HG02970 (cell line): ENCODE results near the gene FSTL5.
"Not testable (repeated sequence)": the region's sequence is repeated elsewhere in the genome, so short reads cannot be mapped to it uniquely, and the experiment has no call there.

Source experiments
- ATAC-seq: cut with Tn5 transposase; IDR thresholded peaks from one replicate; pipeline ENCODE4 v1.9.1; 2021; ENCODE audit warnings: mild to moderate bottlenecking, moderate library complexity, moderate number of reproducible peaks; ENCODE audit not compliant: unreplicated experiment, low FRiP score

Gene FSTL5

DNA sequence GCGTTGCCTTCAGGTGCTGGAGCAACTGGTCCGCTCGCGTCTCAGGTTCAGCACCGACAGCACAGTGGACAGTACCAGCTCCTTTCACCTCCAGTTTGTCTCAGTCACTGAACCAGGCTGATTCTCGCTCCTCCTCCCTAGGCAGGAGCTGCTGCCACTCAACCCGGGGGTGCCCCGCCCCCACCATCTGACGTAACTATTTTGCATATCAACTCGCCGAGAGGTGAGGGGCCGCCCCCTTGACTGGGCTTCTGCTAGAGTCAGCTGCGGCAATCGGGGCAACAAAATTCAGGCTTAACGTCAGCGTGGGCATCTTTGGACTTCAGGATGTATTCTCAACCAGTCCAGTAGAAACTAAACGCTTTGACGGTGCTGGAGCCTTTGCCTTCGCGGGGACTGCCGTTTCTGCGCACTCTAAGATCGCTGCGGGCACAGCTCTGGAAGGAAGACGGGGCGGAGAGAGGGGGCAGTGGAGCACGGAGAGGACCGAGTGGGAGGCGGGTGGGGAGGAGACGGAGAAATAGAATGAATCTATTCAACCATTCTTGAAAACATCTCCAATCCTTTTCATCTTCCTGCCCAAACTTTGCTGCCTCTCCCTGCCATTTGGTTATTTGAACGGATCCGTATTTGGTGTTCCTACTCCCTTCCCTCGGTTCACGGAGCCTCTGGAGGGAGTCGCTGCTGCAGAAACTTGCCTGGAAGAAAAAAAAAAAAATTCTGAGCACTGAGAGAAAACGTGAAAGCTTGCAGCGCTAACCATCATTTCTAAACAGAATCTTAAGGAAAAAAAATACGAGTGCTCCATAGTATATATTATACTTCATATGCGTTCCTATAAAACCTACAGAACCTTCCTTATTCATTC lies at the start of gene FSTL5:
Gene FSTL5, minus strand, starts transcription at position 109 of the 868 bp plus-strand sequence. CDS start 52,604 bp downstream, outside the sequence.
- peak; percentile 91 for ATAC-seq

DNA sequence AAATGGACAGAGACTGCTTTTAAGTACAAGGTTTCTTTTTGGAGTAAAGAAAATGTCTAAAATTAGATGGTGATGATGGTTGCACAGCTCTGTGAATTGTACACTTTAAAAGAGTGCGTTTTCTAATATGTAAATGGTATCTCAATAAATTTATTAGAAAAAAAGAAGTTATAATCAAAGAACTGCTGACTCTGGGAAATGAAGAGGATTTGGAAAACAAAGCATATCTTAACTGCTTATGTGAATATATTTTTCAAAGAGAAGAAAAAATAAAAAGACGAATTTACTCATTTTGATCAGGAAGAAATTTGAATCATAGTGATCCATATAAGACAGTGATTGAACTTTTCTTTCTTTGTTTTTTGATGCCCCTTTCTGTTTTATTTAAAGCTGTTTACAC lies 45.9 kb upstream of the FSTL5 start:
- no peak for ATAC-seq

- ATAC-seq, result not testable (repeated sequence)
Measured at GRCh38 chr4:162203478-162203877, 39.7 kb upstream of the FSTL5 start.

DNA sequence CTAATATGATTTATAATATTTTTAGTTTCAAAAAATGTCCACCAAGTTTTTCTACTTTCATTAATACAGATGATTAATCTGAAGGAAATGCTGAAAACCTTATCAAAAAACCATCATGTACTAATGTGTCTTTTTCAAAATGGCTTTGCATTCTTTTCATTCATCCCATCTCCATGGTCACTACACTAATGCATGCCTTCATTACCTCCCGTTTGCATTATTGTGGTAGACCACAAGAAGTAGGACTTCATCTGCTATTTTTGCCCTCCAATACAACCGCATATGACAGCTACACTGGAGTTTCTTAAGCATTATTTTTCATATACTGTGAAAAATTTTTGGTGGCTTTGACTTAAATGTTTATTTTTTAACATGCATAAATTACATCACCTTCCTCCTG lies 37.9 kb upstream of the FSTL5 start:
- no peak for ATAC-seq

GRCh38 chr4:162170509-162170908 lies 6.7 kb upstream of the FSTL5 start:
- no peak for ATAC-seq

DNA sequence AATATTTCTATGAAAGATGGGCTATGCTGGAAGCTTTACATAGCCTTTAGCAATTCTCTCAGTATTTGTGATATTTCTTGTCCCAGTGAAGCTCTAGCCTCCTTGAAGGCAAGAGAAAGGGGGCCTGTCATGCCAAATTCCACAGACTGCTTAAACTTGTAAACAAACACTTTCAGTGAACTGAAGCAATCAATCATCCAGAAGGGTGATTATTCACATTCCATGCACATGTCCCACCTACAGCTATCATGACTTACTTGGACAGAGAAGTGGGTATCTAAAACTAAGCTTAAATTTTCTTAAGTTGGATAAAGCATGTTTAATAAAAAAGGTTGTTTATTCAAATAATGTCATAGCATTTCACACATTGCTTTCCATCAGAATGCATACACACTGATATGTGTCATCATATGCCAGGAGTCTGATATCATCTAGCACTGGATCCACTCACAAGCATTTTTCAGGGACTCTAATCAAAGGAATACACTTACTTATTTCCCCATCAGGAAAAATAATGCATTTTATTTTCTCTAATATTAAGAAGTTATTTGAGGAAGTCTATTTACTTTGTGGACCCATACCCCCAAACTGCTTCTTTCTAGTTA lies 1.2 kb upstream of the FSTL5 start:
- ATAC-seq, result no peak

- no peak for ATAC-seq
Measured at GRCh38 chr4:162162672-162163071, 1.1 kb downstream of the FSTL5 start.

DNA sequence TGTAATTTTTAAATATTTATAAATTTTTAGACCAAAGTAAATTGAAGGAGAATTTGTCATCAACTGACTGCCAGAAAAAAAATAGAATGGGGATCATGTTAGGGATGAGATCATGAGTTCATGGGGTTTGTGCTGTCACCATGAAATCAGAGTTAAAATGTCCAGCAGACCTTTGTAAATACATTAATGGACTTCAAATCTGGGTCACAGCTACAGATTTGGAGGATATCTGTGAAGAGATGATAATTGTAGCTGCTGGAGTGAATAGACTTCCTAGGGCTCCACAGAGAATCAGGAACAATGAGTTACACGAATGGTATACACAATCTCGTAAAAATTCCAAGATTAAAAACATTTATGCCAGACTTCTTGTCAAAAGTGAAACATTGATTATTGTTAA lies 6.6 kb downstream of the FSTL5 start:
- ATAC-seq, result no peak

DNA sequence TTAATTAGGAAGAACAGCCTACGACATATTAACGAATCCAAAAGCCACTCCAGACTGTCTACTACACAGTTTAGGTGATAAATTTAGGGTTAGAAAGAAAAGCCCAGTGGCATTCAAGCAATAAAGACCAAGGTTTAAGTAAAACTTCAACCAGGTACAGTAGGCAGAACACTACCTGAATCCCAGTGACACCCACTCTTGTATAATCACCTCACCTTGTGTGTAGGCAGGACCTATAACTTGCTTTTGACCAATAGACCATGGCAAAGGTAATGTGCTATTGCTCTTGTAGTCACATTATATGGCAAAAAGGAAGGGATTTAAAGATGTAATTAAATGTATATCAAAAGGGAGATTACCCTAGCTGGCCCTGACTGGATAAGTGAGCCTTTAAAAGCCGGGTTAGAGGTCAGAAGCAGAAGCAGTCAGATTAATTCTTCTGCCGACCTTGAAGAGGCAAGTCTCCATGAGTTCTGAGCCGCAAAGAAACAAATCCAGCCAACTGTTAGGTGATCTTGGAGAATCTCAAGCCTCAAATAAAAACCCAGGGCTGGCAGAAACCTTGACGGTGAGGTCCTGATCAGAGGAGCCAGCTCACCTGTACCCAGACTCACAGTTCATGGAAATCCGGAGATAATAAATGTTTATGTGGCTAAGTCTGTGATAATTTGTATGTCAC lies 8.8 kb downstream of the FSTL5 start:
- ATAC-seq, result no peak

DNA sequence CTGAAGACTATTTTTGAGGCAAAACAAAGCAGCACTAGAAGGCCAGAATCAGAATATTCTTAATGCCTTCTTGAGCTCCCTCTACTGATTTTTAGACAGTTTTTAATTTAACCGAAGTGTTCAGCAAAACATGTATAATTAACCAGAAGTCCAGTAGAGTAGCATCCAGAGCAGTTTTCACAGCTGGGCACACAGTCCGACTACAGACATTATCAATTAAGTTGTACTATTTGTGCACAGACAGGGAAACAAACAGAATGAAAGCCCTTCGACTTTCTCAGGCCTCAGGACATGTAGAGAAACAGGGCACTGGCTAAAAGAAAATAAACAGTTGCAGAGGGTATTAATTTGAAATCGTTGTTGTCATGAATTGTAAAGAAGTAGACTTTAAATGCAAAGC lies 11.9 kb downstream of the FSTL5 start:
- no peak for ATAC-seq

DNA sequence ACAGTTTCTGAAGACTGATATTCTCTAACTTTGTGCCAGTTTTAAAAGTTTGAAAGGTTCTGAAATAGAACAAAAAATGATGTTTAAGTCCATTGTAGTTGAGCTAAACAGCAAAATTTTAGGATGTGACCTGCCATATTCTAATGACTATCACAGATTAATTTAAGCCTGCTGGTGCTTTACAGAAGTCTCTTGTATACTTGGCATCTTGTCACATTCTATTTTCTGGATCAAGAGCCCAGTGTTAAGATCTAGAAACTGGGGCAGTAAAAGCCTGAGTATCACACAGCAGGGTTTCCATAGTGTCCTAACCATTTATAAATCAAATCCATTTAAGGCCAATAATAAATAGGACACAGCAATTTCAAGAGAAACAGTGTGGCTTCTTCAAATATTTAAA lies 12.4 kb downstream of the FSTL5 start:
- no peak for ATAC-seq

GRCh38 chr4:162149644-162150043 lies 14.2 kb downstream of the FSTL5 start:
- no peak for ATAC-seq

GRCh38 chr4:162140051-162140683 lies 23.6 kb downstream of the FSTL5 start:
- no peak for ATAC-seq

GRCh38 chr4:162139412-162139811 lies 24.4 kb downstream of the FSTL5 start:
- no peak for ATAC-seq

GRCh38 chr4:162131256-162131655 lies 32.5 kb downstream of the FSTL5 start:
- no peak for ATAC-seq

DNA sequence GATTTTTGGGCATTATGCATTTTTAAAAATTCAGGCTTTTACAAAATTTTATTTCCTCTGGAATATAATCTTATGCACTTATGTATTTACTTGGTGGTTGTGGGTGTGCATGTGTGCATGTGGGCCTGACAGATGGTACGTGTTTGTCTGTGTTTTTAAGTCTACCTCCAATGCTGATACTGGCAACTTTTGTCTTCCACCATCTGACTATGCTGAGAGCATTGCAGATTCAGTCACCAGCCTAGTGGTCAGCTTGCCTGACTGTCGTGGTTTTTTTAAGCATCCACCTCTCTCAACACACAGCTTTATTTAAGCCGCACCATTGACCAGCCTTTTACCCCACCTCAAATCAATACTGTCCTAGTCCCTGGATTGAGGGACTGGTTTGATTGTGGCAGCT lies 37.1 kb downstream of the FSTL5 start:
- no peak for ATAC-seq

DNA sequence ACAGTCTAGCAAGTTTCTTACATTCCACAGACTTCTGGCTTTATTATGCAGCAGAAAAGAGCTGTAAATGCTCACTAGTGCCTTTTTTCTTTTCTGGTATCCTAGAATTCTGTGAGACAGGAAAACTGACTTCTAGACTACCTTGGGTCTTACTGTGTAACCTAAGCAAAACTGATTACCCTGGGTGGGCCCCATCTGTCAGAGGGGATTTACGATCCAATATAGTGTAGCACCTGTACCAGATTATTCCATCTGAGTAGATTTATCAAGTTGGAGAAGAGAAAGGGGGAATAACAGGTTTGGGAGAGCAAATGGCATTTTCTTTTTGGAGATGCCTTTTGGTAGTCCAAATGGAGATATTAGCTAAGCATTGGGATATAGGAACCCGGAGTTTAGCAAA lies 46.7 kb downstream of the FSTL5 start:
- no peak for ATAC-seq

DNA sequence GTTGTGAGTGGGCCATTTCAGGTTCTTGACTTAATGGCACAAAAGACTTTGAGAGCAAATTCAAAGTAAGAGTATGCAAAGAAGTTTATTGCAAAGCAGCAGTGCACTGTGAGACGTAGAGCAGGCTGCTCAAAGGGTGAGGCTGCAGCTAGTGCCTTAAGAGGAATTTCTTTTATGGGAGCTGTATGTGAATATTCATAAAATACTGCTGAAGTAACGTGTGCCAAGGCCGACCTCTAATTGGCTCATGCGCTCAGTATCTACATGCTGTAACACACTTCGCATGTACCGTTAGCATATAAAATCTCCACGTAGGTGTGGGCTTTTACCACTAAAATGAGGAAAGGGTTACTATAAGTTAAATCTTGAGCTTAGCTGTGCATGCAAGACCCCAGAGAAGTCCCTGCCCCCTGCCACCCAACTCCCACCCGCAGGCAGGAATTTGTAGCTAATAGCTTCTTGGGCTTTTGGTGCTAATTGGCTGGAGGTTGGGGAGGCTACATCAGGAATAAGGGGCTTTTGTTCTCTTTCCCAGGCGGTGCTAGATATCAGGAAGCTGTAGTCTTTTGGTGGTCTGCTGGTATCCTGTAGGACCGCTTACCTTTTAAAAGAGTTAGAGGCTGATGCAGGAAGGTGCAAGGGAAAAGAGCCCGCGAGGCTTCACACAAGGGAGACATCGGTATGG lies 47.6 kb downstream of the FSTL5 start:
- ATAC-seq, result no peak

- ATAC-seq, result no peak
Measured at GRCh38 chr4:162115333-162115732, 48.5 kb downstream of the FSTL5 start.

DNA sequence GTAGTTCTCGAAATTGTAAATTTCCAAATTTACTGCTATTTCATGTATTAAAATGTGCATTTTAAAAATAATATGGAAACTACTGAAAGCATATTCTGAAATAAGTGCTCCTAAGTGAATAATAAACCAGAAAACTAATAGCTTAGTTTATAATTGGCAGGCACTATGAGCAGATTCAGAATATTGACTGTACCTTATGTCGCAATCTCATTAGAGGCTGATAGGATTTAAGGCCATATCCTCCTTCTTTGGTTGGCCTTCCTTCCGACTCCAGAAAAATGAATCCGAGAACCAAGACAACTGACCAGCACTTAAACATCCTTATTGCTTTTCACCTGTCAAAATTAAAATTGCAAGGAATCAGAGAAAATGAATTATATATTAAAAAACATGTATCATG lies 52.7 kb downstream of the FSTL5 start:
- no peak for ATAC-seq
